Stomach (tissue), 9 donors: Measurements from ENCODE around the gene ZNF761. TPM values are rescaled to one million over a fixed set of nuclear protein-coding genes. Genes with fewer than 3 reads are reported as not detected.
"Not testable (repeated sequence)": the region's sequence is repeated elsewhere in the genome, so short reads cannot be mapped to it uniquely, and the experiment has no call there.

ENCODE experiments used
- DNase-seq, 2 donors: peaks; one replicate each; pipeline versions ENCODE4 v3.0.0 to v3.0.0-alpha.2; 2013 to 2019
- H3K27ac ChIP-seq, 5 donors: fragments of 200-600 bp in 4 of 5; sonication (generic) in 4 of 5; one replicate each; pipeline ENCODE4 v1.5.1; 2013 to 2019; ENCODE audit warnings: mild to moderate bottlenecking in 1 of 5, moderate library complexity in 1 of 5
- H3K27me3 ChIP-seq, 3 donors: fragments of 200-600 bp; sonication (generic); one replicate each; pipeline ENCODE4 v1.5.1; 2017 to 2019; ENCODE audit warnings: mixed run types in 1 of 3
- H3K36me3 ChIP-seq, 4 donors: fragments of 200-600 bp; sonication (generic); 1 replicate in 3 of 4; 2 replicates in 1 of 4; pipeline ENCODE4 v1.5.1; 2016 to 2019
- H3K4me1 ChIP-seq, 4 donors: fragments of 200-600 bp; sonication (generic); one replicate each; pipeline ENCODE4 v1.5.1; 2016 to 2019
- H3K4me3 ChIP-seq, 4 donors: fragments of 200-600 bp; sonication (generic) in 3 of 4; one replicate each; pipeline ENCODE4 v1.5.1; 2016 to 2019; ENCODE audit warnings: mild to moderate bottlenecking in 1 of 4
- H3K9me3 ChIP-seq, 4 donors: fragments of 200-600 bp; sonication (generic); one replicate each; pipeline ENCODE4 v1.5.1; 2016 to 2019
- EP300 ChIP-seq: sonication (generic); formaldehyde crosslinking; IDR thresholded peaks from one replicate; pipeline ENCODE4 v1.6.1; 2017; ENCODE audit warnings: antibody characterized with exemption
- POLR2A ChIP-seq, 4 donors: fragments of 450-650 bp; IDR thresholded peaks; one replicate each; pipeline ENCODE4 v1.6.1; 2016; ENCODE audit warnings: antibody characterized with exemption in 4 of 4, control low read depth in 2 of 4, mild to moderate bottlenecking in 1 of 4, moderate library complexity in 1 of 4
- POLR2AphosphoS5 ChIP-seq, 3 donors: sonication (generic); formaldehyde crosslinking; IDR thresholded peaks; one replicate each; pipeline ENCODE4 v1.6.1; 2016; ENCODE audit warnings: antibody characterized with exemption in 3 of 3
- WGBS, 5 donors: extraction: QIAGEN DNeasy Blood & Tissue Kit in 3 of 5; methylation state at CpG; one replicate each; pipeline versions ENCODE4 v1.1.5 to v1.1.7; 2013 to 2018; 5-methylcytosine and 5-hydroxymethylcytosine counted together
- intact Hi-C: fragments of 100-400 bp; cut with DNase I; formaldehyde crosslinking; loops from one replicate; pipeline ENCODE4 v1.15.1; 2023; ENCODE audit warnings: low total_unique reads
- polyA plus RNA-seq, 3 donors: library from polyadenylated mRNA; stranded (reverse); fragments of 200-250 nt; gene quantifications; one replicate each; pipeline ENCODE4 v1.2.3, GENCODE V29; 2013
- total RNA-seq, 5 donors: library from RNA; depleted of rRNA; stranded (reverse); fragments of >200 nt; gene quantifications; one replicate each; pipeline versions ENCODE4 v1.1.0 to v1.2.3, GENCODE V29; 2014 to 2016
- TF ChIP-seq, protein P1 (sequence below), 7 experiments: fragments of 450-650 bp in 4 of 7; fragments of 200-600 bp in 3 of 7; sonication (generic) in 3 of 7; IDR thresholded peaks; one replicate each; pipeline ENCODE4 v1.5.1; 2016 to 2019; ENCODE audit warnings: antibody characterized with exemption in 7 of 7, control low read depth in 2 of 7, mild to moderate bottlenecking in 1 of 7
- donor health status: healthy with polysubstance abuse.
- donor health status: Bipolar disorder and iron deficiency.
- donor health status: healthy.

The ZNF761 gene
- total and polyA plus RNA-seq, 8 donors: 0.58 to 16.3 (median 7.0) TPM

DNA sequence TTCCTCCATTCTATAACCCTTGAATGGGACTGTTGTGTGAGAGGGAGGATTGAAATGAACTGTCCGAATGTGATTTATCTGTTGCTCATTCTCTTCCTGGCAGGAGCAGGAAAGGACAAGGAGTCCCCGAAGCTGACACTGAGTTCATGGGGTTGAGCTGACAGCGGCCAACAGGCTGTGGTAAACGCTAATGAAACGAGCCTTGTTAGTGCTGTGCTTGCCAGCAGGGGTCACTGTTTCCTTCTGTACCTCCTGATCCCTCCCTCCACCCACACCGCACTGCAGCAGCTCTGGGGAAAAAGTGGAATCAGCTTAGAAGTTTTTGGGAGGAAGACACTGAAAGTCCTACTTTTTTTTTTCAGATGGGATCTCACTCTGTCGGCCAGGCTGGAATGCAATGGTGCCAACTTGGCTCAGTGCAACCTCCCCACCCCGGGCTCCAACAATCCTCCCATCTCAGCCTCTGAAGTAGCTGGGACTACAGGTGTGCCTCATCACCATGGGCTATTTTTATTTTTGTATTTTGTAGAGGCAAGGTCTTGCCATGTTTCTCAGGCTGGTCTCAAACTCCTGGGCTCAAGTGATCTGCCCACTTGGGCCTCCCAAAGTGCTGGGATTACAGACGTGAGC lies 6.7 kb upstream of the ZNF761 start:
- Histone ChIP-seq H3K36me3 (peaks cover 0 to 4% (median 0%) of the 10 kb centered on the region in 4 donors), H3K9me3 (peaks cover 0 to under 1% (median 0%) of the 10 kb centered on the region in 4 donors), H3K4me3 (no peak overlapping the region), H3K4me1 (peaks cover 0 to 5% (median 2%) of the 10 kb centered on the region in 4 donors), H3K27me3 (no peaks in the 10 kb centered on the region), H3K27ac (no peak overlapping the region)
- DNase-seq: peak; percentile 80 to 93
- intact Hi-C loops: loop anchor here (10.0 kb wide), 1 partner anchor 320 kb away; no protein-coding TSS in a partner anchor
- TF ChIP-seq EP300 (no peak), POLR2A (IDR thresholded peaks at IDR 0.05) (no peak), POLR2AphosphoS5 (IDR thresholded peaks at IDR 0.05) (peak in 2 of 3 donors; percentile 19 to 25)
- TF ChIP-seq, protein P1, sequence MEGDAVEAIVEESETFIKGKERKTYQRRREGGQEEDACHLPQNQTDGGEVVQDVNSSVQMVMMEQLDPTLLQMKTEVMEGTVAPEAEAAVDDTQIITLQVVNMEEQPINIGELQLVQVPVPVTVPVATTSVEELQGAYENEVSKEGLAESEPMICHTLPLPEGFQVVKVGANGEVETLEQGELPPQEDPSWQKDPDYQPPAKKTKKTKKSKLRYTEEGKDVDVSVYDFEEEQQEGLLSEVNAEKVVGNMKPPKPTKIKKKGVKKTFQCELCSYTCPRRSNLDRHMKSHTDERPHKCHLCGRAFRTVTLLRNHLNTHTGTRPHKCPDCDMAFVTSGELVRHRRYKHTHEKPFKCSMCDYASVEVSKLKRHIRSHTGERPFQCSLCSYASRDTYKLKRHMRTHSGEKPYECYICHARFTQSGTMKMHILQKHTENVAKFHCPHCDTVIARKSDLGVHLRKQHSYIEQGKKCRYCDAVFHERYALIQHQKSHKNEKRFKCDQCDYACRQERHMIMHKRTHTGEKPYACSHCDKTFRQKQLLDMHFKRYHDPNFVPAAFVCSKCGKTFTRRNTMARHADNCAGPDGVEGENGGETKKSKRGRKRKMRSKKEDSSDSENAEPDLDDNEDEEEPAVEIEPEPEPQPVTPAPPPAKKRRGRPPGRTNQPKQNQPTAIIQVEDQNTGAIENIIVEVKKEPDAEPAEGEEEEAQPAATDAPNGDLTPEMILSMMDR (IDR thresholded peaks at IDR 0.05): peak in 5 of 7 experiments; percentile 54 to 81 (median 67)
- 19 to 25% (median 22%) methylated on average over 9 of the region's 9 CpGs for WGBS, 5 donors

DNA sequence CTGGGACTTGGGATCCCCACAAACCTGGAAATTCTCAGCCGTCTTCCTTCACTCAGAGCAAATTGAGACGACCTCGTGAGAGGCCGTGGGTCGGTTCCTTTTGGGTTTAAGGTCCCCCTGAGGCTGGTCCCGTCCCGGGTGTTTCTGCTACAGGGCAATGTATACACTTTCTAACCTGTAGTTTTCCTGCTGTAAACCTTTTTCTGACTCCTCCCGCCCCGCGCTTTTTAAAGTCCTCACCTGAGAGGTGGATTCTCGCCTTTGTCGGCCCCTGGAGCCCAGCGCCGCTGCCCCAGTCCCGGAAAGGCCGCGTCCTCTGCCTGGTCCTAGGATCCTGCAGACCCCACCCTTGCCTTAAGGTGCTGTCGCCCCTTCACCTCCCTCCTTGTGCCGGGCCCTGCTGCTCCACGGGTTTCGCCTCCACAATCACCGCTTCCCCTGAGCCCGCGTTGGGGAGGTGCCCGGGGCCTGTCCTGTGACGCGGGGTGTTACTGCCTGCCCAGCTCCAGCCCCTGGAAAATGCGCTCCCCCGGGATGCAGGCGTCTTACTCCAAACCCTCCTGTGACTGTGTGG lies 391 bp downstream of the ZNF761 start:
- H3K27ac ChIP-seq: peak overlapping the region; percentile 83 to 90 (median 85)
- peak; percentile 27 to 68 for DNase-seq
- H3K4me3 ChIP-seq: peak overlapping the region; percentile 59 to 83 (median 73)
- no peak for TF ChIP-seq POLR2AphosphoS5 (IDR thresholded peaks at IDR 0.05)
- TF ChIP-seq POLR2A (IDR thresholded peaks at IDR 0.05): no peak
- TF ChIP-seq, protein P1 (IDR thresholded peaks at IDR 0.05): no peak
- no peak for TF ChIP-seq EP300
- no peaks in the 10 kb centered on the region for H3K27me3 ChIP-seq
- 0 to 1% (median 1%) methylated on average over 29 to 30 of the region's 30 CpGs for WGBS, 5 donors
- intact Hi-C loops: loop anchor here (10.0 kb wide), 1 partner anchor 83 kb away; no protein-coding TSS in a partner anchor
- peaks cover 0 to 13% (median 2%) of the 10 kb centered on the region in 4 donors for H3K9me3 ChIP-seq
- H3K4me1 ChIP-seq: peaks cover 6 to 23% (median 20%) of the 10 kb centered on the region in 4 donors
- peaks cover 0 to 34% (median 31%) of the 10 kb centered on the region in 4 donors for H3K36me3 ChIP-seq

DNA sequence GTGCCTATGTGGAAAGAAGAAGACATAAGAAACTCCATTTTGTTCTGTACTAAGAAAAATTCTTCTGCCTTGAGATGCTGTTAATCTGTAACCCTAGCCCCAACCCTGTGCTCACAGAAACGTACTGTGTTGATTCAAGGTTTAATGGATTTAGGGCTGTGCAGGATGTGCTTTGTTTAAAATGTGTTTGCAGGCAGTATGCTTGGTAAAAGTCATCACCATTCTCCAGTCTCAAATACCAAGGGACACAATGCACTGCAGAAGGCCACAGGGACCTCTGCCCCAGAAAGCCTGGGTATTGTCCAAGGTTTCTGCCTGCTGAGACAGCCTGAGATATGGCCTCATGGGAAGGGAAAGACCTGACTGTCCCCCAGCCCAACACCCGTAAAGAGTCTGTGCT lies 12.0 kb downstream of the ZNF761 start:
- H3K4me3 ChIP-seq, intact Hi-C loops, H3K27ac ChIP-seq, H3K27me3 ChIP-seq, H3K4me1 ChIP-seq, DNase-seq: not testable (repeated sequence)
- Histone ChIP-seq H3K9me3 (peaks cover 4 to 89% (median 47%) of the 10 kb centered on the region in 4 donors), H3K36me3 (peaks cover 30 to 97% (median 90%) of the 10 kb centered on the region in 4 donors)
- 83 to 97% (median 83%) methylated on average over 2 of the region's 2 CpGs for WGBS, 5 donors

DNA sequence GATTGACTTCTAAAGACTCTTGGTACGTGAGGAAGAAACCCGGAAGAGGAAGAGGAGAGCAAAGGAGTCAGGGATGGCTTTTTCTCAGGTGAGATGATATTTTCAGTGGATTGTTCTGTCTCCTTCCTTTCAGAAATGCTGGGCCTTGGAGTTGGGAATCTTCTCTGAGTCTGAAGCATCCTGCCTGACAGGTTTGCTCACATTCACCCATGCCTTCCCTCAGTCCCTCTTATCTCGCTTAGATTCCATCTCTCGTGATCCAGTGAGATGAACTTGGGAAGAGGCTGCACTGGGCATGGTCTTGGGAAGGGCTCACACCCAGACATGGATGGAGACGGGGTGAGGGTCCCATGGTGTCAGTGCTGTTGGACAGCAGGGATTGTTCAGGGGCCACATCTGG lies 15.4 kb downstream of the ZNF761 start:
- H3K4me3 ChIP-seq, H3K27ac ChIP-seq, H3K27me3 ChIP-seq, DNase-seq, H3K4me1 ChIP-seq, intact Hi-C loops: not testable (repeated sequence)
- Histone ChIP-seq H3K9me3 (peaks cover 8 to 87% (median 59%) of the 10 kb centered on the region in 4 donors), H3K36me3 (peaks cover 39 to 97% (median 92%) of the 10 kb centered on the region in 4 donors)
- WGBS, 5 donors: 88 to 98% (median 90%) methylated on average over 5 of the region's 5 CpGs

DNA sequence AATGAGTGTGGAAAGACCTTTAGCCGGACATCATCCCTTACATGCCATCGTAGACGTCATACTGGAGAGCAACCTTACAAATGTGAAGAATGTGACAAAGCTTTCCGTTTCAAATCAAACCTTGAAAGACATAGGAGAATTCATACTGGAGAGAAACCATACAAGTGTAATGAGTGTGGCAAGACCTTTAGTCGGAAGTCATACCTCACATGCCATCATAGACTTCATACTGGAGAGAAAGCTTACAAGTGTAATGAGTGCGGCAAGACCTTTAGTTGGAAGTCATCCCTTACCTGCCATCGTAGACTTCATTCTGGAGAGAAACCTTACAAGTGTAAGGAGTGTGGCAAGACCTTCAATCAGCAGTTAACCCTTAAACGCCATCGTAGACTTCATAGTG lies 24.0 kb downstream of the ZNF761 start:
- Histone ChIP-seq H3K4me3 (no peak overlapping the region), H3K36me3 (peaks cover 47 to 65% (median 52%) of the 10 kb centered on the region in 4 donors), H3K27me3 (no peaks in the 10 kb centered on the region), H3K4me1 (no peaks in the 10 kb centered on the region), H3K9me3 (peaks cover 57 to 97% (median 88%) of the 10 kb centered on the region in 4 donors), H3K27ac (no peak overlapping the region)
- TF ChIP-seq EP300: no peak
- TF ChIP-seq POLR2A (IDR thresholded peaks at IDR 0.05): no peak
- no peak for TF ChIP-seq POLR2AphosphoS5 (IDR thresholded peaks at IDR 0.05)
- TF ChIP-seq, protein P1 (IDR thresholded peaks at IDR 0.05): no peak
- WGBS, 5 donors: 84 to 97% (median 92%) methylated on average over 9 of the region's 9 CpGs
- intact Hi-C loops: no loop called here
- no peak for DNase-seq

DNA sequence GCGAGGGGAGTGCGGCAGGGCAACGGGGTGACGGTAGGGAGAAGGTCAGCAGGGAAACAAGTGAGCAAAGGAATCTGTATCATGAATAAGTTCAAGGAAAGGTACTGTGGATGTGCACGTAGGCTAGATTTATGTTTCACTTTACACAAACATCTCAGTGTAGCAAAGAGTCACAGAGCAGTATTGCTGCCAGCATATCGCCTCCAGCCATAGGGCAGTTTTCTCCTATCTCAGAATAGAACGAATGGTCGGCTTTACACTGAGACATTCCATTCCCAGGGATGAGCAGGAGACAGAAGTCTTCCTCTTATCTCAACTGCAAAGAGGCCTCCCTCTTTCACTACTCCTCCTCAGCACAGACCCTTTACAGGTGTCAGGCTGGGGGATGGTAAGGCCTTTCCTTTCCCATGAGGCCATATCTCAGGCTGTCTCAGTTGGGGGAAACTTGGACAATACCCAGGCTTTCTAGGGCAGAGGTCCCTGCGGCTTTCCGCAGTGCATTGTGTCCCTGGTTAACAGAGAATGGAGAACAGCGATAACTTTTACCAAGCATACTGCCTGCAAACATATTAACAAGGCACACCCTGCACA lies 28.4 kb downstream of the ZNF761 start:
- H3K4me3 ChIP-seq, DNase-seq, intact Hi-C loops, H3K4me1 ChIP-seq, H3K27ac ChIP-seq: not testable (repeated sequence)
- Histone ChIP-seq H3K27me3 (peaks cover 0 to 17% (median 0%) of the 10 kb centered on the region in 3 donors), H3K36me3 (peaks cover 6 to 21% (median 8%) of the 10 kb centered on the region in 4 donors), H3K9me3 (peaks cover 31 to 77% (median 60%) of the 10 kb centered on the region in 4 donors)
- WGBS, 5 donors: 21 to 48% (median 39%) methylated on average over 9 to 11 of the region's 11 CpGs
